Astrocyte (in vitro differentiated cells and primary cell): Measurements from ENCODE around the gene EIF2S2. TPM values are rescaled to one million over a fixed set of nuclear protein-coding genes. Genes with fewer than 3 reads are reported as not detected.

Source experiments
- DNase-seq: peaks from one replicate; pipeline ENCODE4 v3.0.0-alpha.2; 2010; ENCODE audit warnings: low read depth
- FAIRE-seq: peaks from 2 replicates; lab custom pipeline; 2011; peaks lifted over from hg19 to GRCh38; lab: Jason Lieb, UNC
- H2AFZ ChIP-seq: 2 replicates; pipeline ENCODE4 v1.6.0; 2012; ENCODE audit warnings: low read depth, low read length, inconsistent platforms
- H3K27ac ChIP-seq: 2 replicates; pipeline ENCODE4 v1.5.1; 2011; ENCODE audit warnings: low read depth, low read length, inconsistent platforms
- H3K27me3 ChIP-seq: 2 replicates; pipeline ENCODE4 v1.6.0; 2011; ENCODE audit warnings: low read length, inconsistent platforms; ENCODE audit not compliant: insufficient read depth
- H3K36me3 ChIP-seq: 2 replicates; pipeline ENCODE4 v1.5.1; 2011; ENCODE audit warnings: low read length, inconsistent platforms; ENCODE audit not compliant: insufficient read depth
- H3K4me1 ChIP-seq: 2 replicates; pipeline ENCODE4 v1.5.1; 2011; ENCODE audit warnings: low read length, inconsistent platforms; ENCODE audit not compliant: insufficient read depth
- H3K4me2 ChIP-seq: 2 replicates; pipeline ENCODE4 v1.6.0; 2012; ENCODE audit warnings: low read length, inconsistent platforms
- H3K4me3 ChIP-seq: 2 replicates; pipeline ENCODE4 v1.5.1; 2011; ENCODE audit warnings: low read depth, mild to moderate bottlenecking, low read length, inconsistent platforms; ENCODE audit not compliant: insufficient read depth
- H3K79me2 ChIP-seq: 2 replicates; pipeline ENCODE4 v1.6.0; 2012; ENCODE audit warnings: mild to moderate bottlenecking, low read length, inconsistent platforms; ENCODE audit not compliant: insufficient read depth
- H3K9ac ChIP-seq: 2 replicates; pipeline ENCODE4 v1.6.0; 2012; ENCODE audit warnings: mild to moderate bottlenecking, low read length, inconsistent platforms
- H3K9me3 ChIP-seq: 2 replicates; pipeline ENCODE4 v1.5.1; 2012; ENCODE audit warnings: low read depth, mild to moderate bottlenecking, low read length, inconsistent platforms; ENCODE audit not compliant: insufficient read depth
- H4K20me1 ChIP-seq: 2 replicates; pipeline ENCODE4 v1.6.0; 2012; ENCODE audit warnings: low read length, inconsistent platforms; ENCODE audit not compliant: insufficient read depth
- H3K27ac Mint-ChIP-seq: one replicate; pipeline ENCODE4 v1.8.0; 2021; ENCODE audit warnings: mild to moderate bottlenecking, mixed read lengths; ENCODE audit not compliant: unreplicated experiment
- H3K27me3 Mint-ChIP-seq: one replicate; pipeline ENCODE4 v1.8.0; 2021; ENCODE audit warnings: low read depth, mixed read lengths; ENCODE audit not compliant: unreplicated experiment
- H3K36me3 Mint-ChIP-seq: one replicate; pipeline ENCODE4 v1.8.0; 2021; ENCODE audit warnings: low read depth, mixed read lengths; ENCODE audit not compliant: unreplicated experiment
- H3K4me1 Mint-ChIP-seq: one replicate; pipeline ENCODE4 v1.8.0; 2021; ENCODE audit warnings: low read depth, mixed read lengths; ENCODE audit not compliant: unreplicated experiment
- H3K4me3 Mint-ChIP-seq: one replicate; pipeline ENCODE4 v1.8.0; 2021; ENCODE audit warnings: mild to moderate bottlenecking, moderate library complexity, mixed read lengths; ENCODE audit not compliant: unreplicated experiment
- H3K9me3 Mint-ChIP-seq: one replicate; pipeline ENCODE4 v1.8.0; 2021; ENCODE audit warnings: mild to moderate bottlenecking, mixed read lengths; ENCODE audit not compliant: unreplicated experiment
- CTCF ChIP-seq: IDR thresholded peaks from 2 replicates; pipeline ENCODE4 v1.5.1; 2011; ENCODE audit warnings: low read depth, mild to moderate bottlenecking, inconsistent platforms, low read length, moderate library complexity; ENCODE audit not compliant: insufficient read depth
- EZH2 ChIP-seq: IDR thresholded peaks from 2 replicates; pipeline ENCODE4 v1.6.1; 2012; ENCODE audit warnings: mild to moderate bottlenecking, low read length, inconsistent platforms; ENCODE audit not compliant: insufficient read depth
- total RNA-seq: library from RNA; stranded (reverse); gene quantifications from 2 replicates; pipeline ENCODE4 v1.2.1, GENCODE V29; 2021

The EIF2S2 gene
- total RNA-seq, 1 donor from 2014 or later, result 122 TPM

GRCh38 chr20:34072778-34073177 is 39.3 kb downstream of the EIF2S2 start:
- Mint-ChIP-seq H3K4me3 (no peak overlapping the region), H3K27ac (no peak overlapping the region), H3K27me3 (no peaks in the 10 kb centered on the region), H3K9me3 (no peaks in the 10 kb centered on the region), H3K4me1 (peaks cover 5% of the 10 kb centered on the region), H3K36me3 (peaks cover 19% of the 10 kb centered on the region)
- peaks cover 7% of the 10 kb centered on the region for H3K36me3 ChIP-seq
- peaks cover 84% of the 10 kb centered on the region for H4K20me1 ChIP-seq
- no peak overlapping the region for H3K4me2 ChIP-seq
- no peak overlapping the region for H3K4me3 ChIP-seq
- no peaks in the 10 kb centered on the region for H3K9me3 ChIP-seq
- H3K27me3 ChIP-seq, result no peaks in the 10 kb centered on the region
- peaks cover 51% of the 10 kb centered on the region for H3K79me2 ChIP-seq
- H3K4me1 ChIP-seq, result no peaks in the 10 kb centered on the region
- H3K27ac ChIP-seq, result no peak overlapping the region
- FAIRE-seq (no peak), DNase-seq (no peak)
- no peak for TF ChIP-seq EZH2
- no peak for TF ChIP-seq CTCF
- H3K9ac ChIP-seq, result no peak overlapping the region
- no peak overlapping the region for H2AFZ ChIP-seq

DNA sequence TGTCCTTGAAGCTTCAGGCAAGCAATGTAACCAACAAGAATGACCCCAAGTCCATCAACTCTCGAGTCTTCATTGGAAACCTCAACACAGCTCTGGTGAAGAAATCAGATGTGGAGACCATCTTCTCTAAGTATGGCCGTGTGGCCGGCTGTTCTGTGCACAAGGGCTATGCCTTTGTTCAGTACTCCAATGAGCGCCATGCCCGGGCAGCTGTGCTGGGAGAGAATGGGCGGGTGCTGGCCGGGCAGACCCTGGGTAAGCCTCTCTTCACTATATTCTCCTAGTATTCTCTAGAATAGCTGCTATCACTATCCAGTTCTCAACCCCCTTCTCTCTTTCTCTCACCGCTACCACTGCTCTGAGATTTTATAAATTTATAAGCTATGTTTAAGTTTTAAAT is 40.0 kb downstream of the EIF2S2 start:
- H3K36me3 Mint-ChIP-seq, result peaks cover 17% of the 10 kb centered on the region
- H3K4me2 ChIP-seq, result no peak overlapping the region
- no peak overlapping the region for H2AFZ ChIP-seq
- FAIRE-seq (no peak), DNase-seq (no peak)
- TF ChIP-seq CTCF, result no peak
- no peak for TF ChIP-seq EZH2
- no peaks in the 10 kb centered on the region for H3K27me3 ChIP-seq
- H3K36me3 ChIP-seq, result peaks cover 7% of the 10 kb centered on the region
- peaks cover 56% of the 10 kb centered on the region for H3K79me2 ChIP-seq
- peaks cover 91% of the 10 kb centered on the region for H4K20me1 ChIP-seq
- H3K9ac ChIP-seq, result no peak overlapping the region
- no peak overlapping the region for H3K4me3 ChIP-seq
- H3K9me3 ChIP-seq, result no peaks in the 10 kb centered on the region
- no peaks in the 10 kb centered on the region for H3K4me1 ChIP-seq
- no peaks in the 10 kb centered on the region for H3K27me3 Mint-ChIP-seq
- H3K9me3 Mint-ChIP-seq, result no peaks in the 10 kb centered on the region
- peaks cover 5% of the 10 kb centered on the region for H3K4me1 Mint-ChIP-seq
- no peak overlapping the region for H3K27ac ChIP-seq
- H3K27ac Mint-ChIP-seq, result no peak overlapping the region
- H3K4me3 Mint-ChIP-seq, result no peak overlapping the region

- no peak for FAIRE-seq
- H4K20me1 ChIP-seq, result peaks cover 94% of the 10 kb centered on the region
These were observed 41.2 kb downstream of the EIF2S2 start for GRCh38 chr20:34070859-34071258.

More at GRCh38 chr20:34070859-34071258, 41.2 kb downstream of the EIF2S2 start:
- H3K36me3 ChIP-seq, result peaks cover 2% of the 10 kb centered on the region
- Mint-ChIP-seq H3K27ac (no peak overlapping the region), H3K4me1 (peaks cover 6% of the 10 kb centered on the region), H3K36me3 (peaks cover 10% of the 10 kb centered on the region), H3K27me3 (no peaks in the 10 kb centered on the region), H3K9me3 (no peaks in the 10 kb centered on the region), H3K4me3 (no peak overlapping the region)
- no peak overlapping the region for H3K27ac ChIP-seq
- H2AFZ ChIP-seq, result no peak overlapping the region
- no peak overlapping the region for H3K4me3 ChIP-seq
- H3K4me1 ChIP-seq, result no peaks in the 10 kb centered on the region
- H3K9me3 ChIP-seq, result no peaks in the 10 kb centered on the region
- no peak overlapping the region for H3K9ac ChIP-seq
- no peak for TF ChIP-seq CTCF
- no peak for TF ChIP-seq EZH2
- H3K4me2 ChIP-seq, result no peak overlapping the region
- DNase-seq, result no peak
- H3K27me3 ChIP-seq, result no peaks in the 10 kb centered on the region
- peaks cover 62% of the 10 kb centered on the region for H3K79me2 ChIP-seq
